SJSA1 (cell line): Measurements from ENCODE around the gene MAP1LC3A. TPM values are rescaled to one million over a fixed set of nuclear protein-coding genes. Genes with fewer than 3 reads are reported as not detected.

Source experiments
- DNase-seq, 2 experiments: peaks; one replicate each; pipeline ENCODE4 v3.0.0-alpha.2; 2015 to 2020; ENCODE audit warnings: low spot score in 2 of 2, low read depth in 1 of 2
- H3K27ac ChIP-seq: fragments of 250-450 bp; sonication (Bioruptor Pico); 2 replicates; pipeline ENCODE4 v1.5.1; 2020; ENCODE audit warnings: mild to moderate bottlenecking, moderate library complexity
- H3K27me3 ChIP-seq: fragments of 250-450 bp; sonication (Bioruptor Pico); replicated peaks from 2 replicates; pipeline ENCODE4 v1.5.1; 2020; ENCODE audit warnings: mild to moderate bottlenecking, moderate library complexity
- H3K36me3 ChIP-seq: fragments of 250-450 bp; sonication (Bioruptor Pico); 2 replicates; pipeline ENCODE4 v1.5.1; 2020; ENCODE audit warnings: mild to moderate bottlenecking
- H3K4me1 ChIP-seq: fragments of 250-450 bp; sonication (Bioruptor Pico); replicated peaks from 2 replicates; pipeline ENCODE4 v1.6.1; 2021; ENCODE audit warnings: mild to moderate bottlenecking
- H3K4me3 ChIP-seq: fragments of 250-450 bp; sonication (Bioruptor Pico); 2 replicates; pipeline ENCODE4 v1.5.1; 2020; ENCODE audit warnings: mild to moderate bottlenecking
- H3K9me3 ChIP-seq: fragments of 250-450 bp; sonication (Bioruptor Pico); replicated peaks from 2 replicates; pipeline ENCODE4 v1.5.1; 2020; ENCODE audit warnings: mild to moderate bottlenecking
- total RNA-seq: library from RNA; depleted of rRNA; stranded (reverse); fragments of >200 nt; shearing (Covaris generic); gene quantifications from 2 replicates; pipeline ENCODE4 v1.2.3, GENCODE V29; 2014

Gene MAP1LC3A
- total RNA-seq, 1 experiment from 2014 or later, result 64.5 TPM

DNA sequence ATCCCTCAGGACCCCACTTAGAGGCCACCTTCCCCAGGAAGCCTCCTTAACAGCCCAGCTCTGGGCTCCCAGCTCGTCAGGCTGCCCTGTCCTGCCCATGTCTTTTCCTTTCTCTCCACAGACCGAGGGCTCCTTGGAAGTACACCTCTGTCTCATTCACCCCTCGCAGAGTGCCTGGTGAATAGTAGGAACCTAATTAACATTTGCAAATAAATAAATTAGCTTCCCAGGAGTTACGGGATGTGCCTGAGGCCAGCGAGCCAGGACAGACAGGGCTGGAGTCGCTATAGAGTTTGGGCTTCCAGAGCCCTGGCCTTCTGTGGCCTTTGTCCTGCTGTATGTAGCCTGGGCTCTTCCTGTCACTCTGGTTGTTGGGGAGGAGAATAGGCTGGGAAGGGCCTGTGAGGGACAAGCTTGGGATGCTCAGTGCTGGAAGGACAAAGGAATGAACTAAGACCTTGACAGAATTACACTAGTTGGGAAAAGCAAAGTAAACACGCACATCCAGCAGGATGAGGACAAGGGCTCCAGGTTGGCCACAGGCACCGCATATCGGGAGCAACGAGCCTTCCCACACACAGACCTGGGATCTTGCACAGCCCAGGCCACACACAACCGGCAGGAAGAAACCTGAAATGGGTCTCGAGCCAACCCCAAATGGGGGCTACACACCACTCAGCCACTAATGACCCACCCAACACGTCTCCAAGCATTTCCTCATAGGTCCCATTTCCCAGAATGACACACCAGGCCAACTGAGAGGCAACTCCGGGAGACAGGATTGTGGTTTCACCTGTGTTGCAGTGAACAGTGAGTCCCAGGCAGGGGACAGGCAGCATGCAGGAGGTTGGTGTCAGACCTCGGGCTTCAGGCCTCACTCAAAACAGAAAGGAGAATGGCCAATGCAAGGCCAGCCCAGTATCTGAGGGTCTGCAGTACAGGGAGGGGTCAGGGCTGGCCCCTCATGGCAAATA lies 9.7 kb downstream of the MAP1LC3A start:
- Histone ChIP-seq H3K4me3 (no peak overlapping the region), H3K27me3 (no peaks in the 10 kb centered on the region), H3K27ac (no peak overlapping the region), H3K36me3 (peaks cover 3% of the 10 kb centered on the region), H3K9me3 (no peaks in the 10 kb centered on the region), H3K4me1 (peaks cover 6% of the 10 kb centered on the region; the same call in 1 of the 2 replicates)
- DNase-seq, result no peak

DNA sequence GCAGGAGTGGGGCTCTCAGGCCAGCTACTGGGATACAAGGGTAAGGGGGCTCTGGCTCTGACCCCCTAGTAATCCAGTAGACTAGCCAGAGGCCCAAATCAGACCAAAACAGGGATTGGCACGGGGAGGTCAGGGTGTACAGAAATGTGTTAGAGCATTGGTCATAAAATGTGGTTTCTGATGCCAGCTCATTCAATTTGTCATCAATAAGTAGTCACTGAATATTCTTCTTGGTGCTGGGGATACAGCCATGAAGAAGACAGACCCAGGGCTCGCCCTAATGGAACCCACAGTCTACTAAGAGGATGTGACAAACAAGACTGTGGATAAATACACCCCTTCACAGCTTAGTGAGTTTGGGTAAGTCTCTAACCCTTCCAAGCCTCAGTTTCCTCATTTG lies 11.1 kb downstream of the MAP1LC3A start:
- H3K27me3 ChIP-seq, result no peaks in the 10 kb centered on the region
- no peak for DNase-seq
- H3K36me3 ChIP-seq, result peaks cover 3% of the 10 kb centered on the region
- H3K27ac ChIP-seq, result no peak overlapping the region
- peaks cover 6% of the 10 kb centered on the region; the same call in 1 of the 2 replicates for H3K4me1 ChIP-seq
- H3K9me3 ChIP-seq, result no peaks in the 10 kb centered on the region
- no peak overlapping the region for H3K4me3 ChIP-seq

DNA sequence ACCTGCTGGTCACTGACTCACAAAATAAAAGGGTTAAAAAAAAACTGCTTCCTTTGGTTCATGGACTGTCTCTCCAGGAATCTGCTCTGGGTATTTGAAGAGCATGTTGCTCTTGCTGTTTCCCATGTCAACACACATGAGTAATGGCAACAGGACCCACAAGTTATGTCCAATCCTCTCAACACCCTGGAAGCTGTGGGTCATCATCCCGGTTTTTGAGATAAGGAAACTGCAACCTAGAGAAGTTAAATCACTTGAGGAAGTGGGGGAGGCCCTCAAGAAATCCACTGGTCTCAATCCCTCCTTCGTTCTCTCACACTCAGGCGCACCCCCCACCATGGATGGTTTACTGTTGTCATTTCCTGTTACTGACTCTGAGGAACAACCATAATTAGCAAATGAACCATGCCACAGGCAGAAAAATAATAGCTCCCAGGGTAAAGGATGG lies 12.4 kb downstream of the MAP1LC3A start:
- peak in 1 of 2 experiments; percentile 7 for DNase-seq
- H3K27me3 ChIP-seq, result no peaks in the 10 kb centered on the region
- peaks cover 6% of the 10 kb centered on the region; the same call in 1 of the 2 replicates for H3K4me1 ChIP-seq
- no peak overlapping the region for H3K4me3 ChIP-seq
- H3K36me3 ChIP-seq, result peaks cover 3% of the 10 kb centered on the region
- H3K9me3 ChIP-seq, result no peaks in the 10 kb centered on the region
- H3K27ac ChIP-seq, result no peak overlapping the region

DNA sequence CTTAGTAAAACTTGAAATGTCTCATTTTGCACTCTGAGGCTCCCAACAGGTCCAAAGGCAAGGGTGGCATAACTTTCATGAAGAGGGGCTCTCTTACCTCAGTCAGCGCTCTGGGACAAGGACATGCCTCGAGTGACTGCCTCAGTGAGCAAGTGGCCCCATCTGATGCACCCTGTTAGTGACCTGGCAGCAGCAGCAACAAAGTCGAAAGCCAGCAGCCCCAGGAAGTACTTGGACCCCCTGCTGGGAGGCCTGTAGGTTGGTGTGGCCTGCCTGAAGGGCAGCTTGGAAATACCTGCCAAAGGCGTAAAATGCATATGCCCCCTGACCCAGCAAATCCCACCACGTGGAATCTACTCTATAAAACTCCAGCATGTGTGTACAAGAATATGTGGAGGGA lies 13.2 kb downstream of the MAP1LC3A start:
- H3K27ac ChIP-seq, result no peak overlapping the region
- no peaks in the 10 kb centered on the region for H3K27me3 ChIP-seq
- peaks cover 3% of the 10 kb centered on the region for H3K36me3 ChIP-seq
- H3K4me3 ChIP-seq, result no peak overlapping the region
- no peak for DNase-seq
- H3K4me1 ChIP-seq, result peaks cover 6% of the 10 kb centered on the region; the same call in 1 of the 2 replicates
- H3K9me3 ChIP-seq, result no peaks in the 10 kb centered on the region

DNA sequence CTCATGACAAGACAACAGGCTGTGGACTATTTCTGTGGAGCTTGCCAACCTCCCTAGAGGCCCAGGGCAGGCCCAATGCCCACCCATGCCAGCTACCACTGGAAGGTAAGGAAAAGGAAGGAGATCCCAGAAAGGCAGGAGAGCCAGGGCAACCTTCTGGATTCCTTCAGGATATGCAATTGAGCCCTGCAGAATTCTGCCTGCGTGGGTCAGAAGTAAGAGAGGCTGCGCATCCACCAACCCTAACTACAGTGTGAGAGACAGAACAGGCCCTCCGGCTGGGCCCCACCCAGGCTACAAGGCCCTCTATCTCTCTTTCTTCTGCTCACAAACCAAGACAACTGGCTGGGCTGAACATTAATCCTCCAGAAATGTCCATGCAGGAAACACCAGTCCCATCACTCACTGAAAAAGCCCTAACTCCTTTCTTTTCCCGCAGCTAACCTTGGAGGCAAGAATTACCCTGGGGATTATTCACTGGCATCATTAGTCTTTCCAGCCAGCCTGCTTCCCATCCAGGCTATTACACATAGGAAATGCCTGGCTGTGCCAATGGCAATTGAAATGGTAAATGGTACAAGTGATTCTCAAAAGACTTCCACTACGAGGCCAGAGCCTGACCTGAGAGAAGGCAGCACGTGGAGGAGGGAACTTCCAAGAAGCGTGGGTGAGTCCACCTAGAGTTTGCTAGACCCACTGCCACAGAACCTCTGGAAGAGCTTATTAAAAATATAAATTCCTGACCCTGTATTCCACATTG lies 15.2 kb downstream of the MAP1LC3A start:
- H3K4me1 ChIP-seq, result peaks cover 9% of the 10 kb centered on the region; the same call in 1 of the 2 replicates
- H3K27ac ChIP-seq, result no peak overlapping the region
- no peak overlapping the region for H3K4me3 ChIP-seq

DNA sequence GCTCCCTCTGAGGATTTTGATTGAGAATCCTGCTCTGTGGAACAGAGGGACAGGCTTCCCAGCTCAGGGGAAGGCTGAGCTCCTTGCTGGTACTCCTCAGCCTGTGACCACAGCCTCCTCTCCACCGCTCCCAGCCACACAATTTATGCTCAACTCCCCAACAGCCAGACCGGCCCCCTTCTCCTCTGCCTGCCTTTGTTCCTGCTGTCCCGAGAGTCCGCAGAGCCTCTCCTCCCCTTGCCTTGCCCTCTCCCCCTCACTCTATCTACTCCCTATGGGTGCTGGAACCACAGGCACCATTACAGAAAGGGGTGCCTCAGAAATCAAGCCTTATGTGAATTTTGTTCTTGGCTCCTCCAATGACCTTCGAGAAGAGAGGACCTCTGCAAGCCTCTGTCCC lies 15.9 kb downstream of the MAP1LC3A start:
- Histone ChIP-seq H3K36me3 (peaks cover 3% of the 10 kb centered on the region), H3K9me3 (no peaks in the 10 kb centered on the region), H3K27me3 (no peaks in the 10 kb centered on the region), H3K27ac (no peak overlapping the region), H3K4me1 (peaks cover 16% of the 10 kb centered on the region), H3K4me3 (no peak overlapping the region)
- DNase-seq, result peak in 1 of 2 experiments; percentile 13

More for the DNA sequence above, 15.2 kb downstream of the MAP1LC3A start:
- H3K27me3 ChIP-seq, result no peaks in the 10 kb centered on the region
- no peaks in the 10 kb centered on the region for H3K9me3 ChIP-seq
- peaks cover 3% of the 10 kb centered on the region for H3K36me3 ChIP-seq
- peak in 1 of 2 experiments; percentile 22 for DNase-seq

DNA sequence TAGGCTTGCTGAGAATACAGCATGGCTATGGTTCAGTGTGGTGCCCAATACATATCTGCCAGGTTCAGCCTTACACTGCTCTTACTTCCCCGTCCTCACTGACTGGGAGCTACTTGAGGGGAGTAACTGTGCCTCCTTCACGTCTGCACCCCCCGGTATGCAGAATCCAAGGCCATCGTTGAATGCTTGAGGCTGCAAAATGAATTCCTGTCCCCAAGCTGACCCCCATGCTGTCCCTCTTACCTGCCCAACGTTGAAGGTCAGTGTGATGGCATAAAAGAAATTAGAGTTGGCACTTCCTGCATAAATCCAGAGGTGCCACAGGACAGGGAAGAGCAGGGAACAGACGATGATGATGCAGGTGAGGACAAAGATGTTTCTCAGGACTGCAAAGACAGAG lies 16.3 kb downstream of the MAP1LC3A start:
- Histone ChIP-seq H3K4me1 (peaks cover 20% of the 10 kb centered on the region), H3K36me3 (peaks cover 2% of the 10 kb centered on the region), H3K27me3 (no peaks in the 10 kb centered on the region), H3K9me3 (no peaks in the 10 kb centered on the region), H3K27ac (no peak overlapping the region), H3K4me3 (no peak overlapping the region)
- DNase-seq, result peak in 1 of 2 experiments; percentile 7

DNA sequence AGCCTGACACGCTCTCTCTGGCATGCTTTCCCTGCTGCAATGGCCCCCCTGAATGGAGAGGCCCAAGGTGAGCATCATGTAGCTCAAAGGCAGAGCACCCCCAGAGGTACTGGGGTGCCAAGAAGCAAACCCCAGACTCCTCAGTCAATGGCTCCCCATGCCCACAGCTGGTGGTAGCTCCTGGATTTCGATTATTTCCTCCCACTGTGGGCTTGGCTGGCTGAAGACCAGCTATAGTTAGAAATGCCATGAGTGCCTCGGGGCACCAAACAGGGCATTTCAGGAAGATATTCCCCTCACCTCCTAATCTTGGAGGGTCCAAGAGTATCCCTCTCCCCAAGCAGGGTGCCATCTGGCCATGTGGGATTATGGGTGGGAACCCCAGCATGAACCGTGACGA lies 16.8 kb downstream of the MAP1LC3A start:
- Histone ChIP-seq H3K27ac (no peak overlapping the region), H3K4me1 (peaks cover 24% of the 10 kb centered on the region), H3K36me3 (no peaks in the 10 kb centered on the region), H3K4me3 (no peak overlapping the region), H3K9me3 (no peaks in the 10 kb centered on the region), H3K27me3 (no peaks in the 10 kb centered on the region)
- peak in 1 of 2 experiments; percentile 16 for DNase-seq

DNA sequence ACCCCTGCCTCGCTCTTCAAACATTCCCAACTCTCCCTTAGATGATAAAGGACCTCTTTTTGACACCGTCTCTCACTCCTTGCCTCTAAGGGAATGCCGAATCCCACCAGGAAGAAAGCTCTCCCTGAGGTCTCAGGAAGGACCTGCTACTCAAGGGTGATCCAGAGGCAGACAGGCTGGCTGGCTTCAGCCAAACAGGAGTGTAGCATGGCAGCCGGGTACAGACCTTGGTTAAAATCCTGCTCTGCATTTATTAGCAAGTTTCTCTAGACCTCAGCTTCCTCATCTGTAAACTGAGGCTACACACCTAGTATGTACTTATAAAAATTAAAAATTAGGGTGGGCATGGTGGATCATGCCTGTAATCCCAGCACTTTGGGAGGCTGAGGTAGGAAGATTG lies 17.2 kb downstream of the MAP1LC3A start:
- H3K27ac ChIP-seq, result no peak overlapping the region
- H3K4me3 ChIP-seq, result no peak overlapping the region
- no peaks in the 10 kb centered on the region for H3K27me3 ChIP-seq
- no peaks in the 10 kb centered on the region for H3K9me3 ChIP-seq
- no peaks in the 10 kb centered on the region for H3K36me3 ChIP-seq
- peaks cover 25% of the 10 kb centered on the region for H3K4me1 ChIP-seq
- no peak for DNase-seq

DNA sequence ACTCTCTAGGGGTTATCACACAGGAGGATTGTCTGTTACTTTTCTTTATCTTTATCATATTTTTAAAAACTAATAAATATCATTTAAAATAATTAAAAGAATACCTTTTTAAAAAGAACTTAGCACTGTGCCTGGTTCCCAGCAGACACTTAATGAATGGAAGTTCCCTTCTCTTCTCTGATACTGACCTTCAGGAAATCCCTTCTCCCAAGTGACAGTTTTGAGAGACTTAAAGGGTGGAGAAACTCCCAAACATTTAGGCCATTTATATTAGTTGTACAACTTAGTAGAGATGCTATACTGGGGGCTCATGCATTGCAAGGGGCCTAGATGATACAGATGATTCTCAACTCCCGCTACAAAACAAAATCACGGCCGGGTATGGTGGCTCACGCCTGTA lies 18.5 kb downstream of the MAP1LC3A start:
- no peaks in the 10 kb centered on the region for H3K27me3 ChIP-seq
- no peaks in the 10 kb centered on the region for H3K36me3 ChIP-seq
- DNase-seq, result no peak
- H3K4me3 ChIP-seq, result no peak overlapping the region
- H3K4me1 ChIP-seq, result peaks cover 27% of the 10 kb centered on the region
- no peaks in the 10 kb centered on the region for H3K9me3 ChIP-seq
- H3K27ac ChIP-seq, result no peak overlapping the region

DNA sequence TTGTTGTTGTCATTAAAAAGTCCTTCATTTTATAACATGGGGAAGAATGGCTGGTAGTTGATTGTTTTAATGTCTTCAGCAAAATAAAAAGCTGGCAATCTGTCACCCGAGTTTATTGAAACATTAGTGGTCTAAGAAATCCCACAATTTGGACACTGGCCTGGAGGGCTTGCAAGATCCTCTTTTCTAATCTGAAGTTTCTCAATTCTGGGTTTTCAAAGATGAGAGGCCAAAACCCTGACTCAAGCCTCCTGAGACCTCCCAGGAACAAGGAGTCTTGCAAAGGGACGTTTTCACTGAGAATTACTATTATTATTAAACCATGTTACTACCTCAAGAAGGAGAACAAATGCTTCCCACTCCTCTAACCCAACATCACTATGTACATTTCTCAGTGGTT lies 19.5 kb downstream of the MAP1LC3A start:
- Histone ChIP-seq H3K9me3 (no peaks in the 10 kb centered on the region), H3K27me3 (no peaks in the 10 kb centered on the region), H3K4me3 (no peak overlapping the region), H3K27ac (no peak overlapping the region), H3K4me1 (peaks cover 31% of the 10 kb centered on the region), H3K36me3 (no peaks in the 10 kb centered on the region)
- peak in 1 of 2 experiments; percentile 9 for DNase-seq

DNA sequence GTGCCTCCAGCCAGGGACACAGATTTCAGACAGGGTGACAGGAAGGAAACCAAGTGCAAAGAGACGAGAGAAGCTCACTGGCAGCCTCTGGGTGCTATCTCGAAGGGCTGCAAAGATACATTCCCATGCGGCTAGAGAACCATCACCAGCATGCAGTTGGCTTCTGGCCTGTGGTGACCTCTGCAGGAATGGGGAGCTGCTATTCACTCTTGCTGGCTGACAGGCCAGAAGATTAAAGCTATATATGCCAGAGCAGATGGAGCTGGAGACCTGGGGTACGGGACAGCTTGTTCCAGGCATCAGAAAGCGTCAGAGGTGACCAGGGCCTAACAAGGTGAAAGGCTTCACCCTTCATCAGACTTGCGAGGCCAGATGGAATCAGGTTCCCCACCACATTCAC lies 20.0 kb downstream of the MAP1LC3A start:
- Histone ChIP-seq H3K36me3 (peaks cover 1% of the 10 kb centered on the region; the same call in 1 of the 2 replicates), H3K9me3 (no peaks in the 10 kb centered on the region), H3K4me1 (peaks cover 31% of the 10 kb centered on the region), H3K27me3 (no peaks in the 10 kb centered on the region), H3K27ac (no peak overlapping the region), H3K4me3 (no peak overlapping the region)
- peak in 1 of 2 experiments; percentile 9 for DNase-seq

DNA sequence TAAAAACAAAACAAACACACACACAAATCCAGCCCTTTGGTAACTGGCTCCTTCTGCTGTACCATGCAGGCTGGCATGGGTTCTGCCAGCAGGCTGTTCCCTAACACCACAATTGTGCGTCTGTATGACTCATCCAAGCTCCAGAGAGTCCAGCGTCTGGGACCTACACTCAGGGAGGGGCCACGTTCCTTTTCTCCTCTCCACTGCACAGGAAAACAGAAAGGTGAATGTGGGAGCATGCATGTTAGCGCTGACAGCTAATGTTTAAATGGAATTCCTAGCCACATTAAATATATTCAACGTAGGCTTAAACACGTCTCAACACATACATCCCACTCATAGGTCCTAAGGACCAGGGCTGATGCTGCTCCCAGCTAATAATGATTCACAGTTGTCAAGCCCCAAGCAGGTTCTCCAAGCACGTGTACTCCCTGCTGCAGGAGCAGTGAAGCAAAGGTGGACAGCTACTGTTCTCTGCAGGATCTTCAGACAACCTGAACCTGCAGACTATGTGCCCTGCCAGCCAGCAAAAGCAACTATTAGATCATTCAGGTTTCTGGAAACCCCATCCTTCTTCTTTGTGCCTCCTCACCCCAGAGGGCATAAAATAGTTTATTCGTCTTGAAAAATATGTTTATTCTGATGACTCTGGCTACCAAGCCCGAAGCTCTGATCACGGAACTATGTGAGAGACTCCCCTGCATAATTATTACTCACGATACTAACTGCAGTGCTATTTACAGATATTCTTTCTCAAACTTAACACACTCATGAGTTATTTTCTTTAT lies 20.9 kb downstream of the MAP1LC3A start:
- DNase-seq, result peak; percentile 67 to 79
- H3K27ac ChIP-seq, result no peak overlapping the region

More for the DNA sequence above, 20.9 kb downstream of the MAP1LC3A start:
- H3K4me3 ChIP-seq, result no peak overlapping the region
- peaks cover 31% of the 10 kb centered on the region for H3K4me1 ChIP-seq
- H3K9me3 ChIP-seq, result no peaks in the 10 kb centered on the region
- H3K36me3 ChIP-seq, result peaks cover 7% of the 10 kb centered on the region
- no peaks in the 10 kb centered on the region for H3K27me3 ChIP-seq
